Measurements from ENCODE around the gene HMG20A. TPM values are rescaled to one million over a fixed set of nuclear protein-coding genes. Genes with fewer than 3 reads are reported as not detected.

HMG20A gene
- total and polyA plus RNA-seq, 9 of the 15 experiments (the other 6 are each of a cell fraction or from before 2014, with no cell fraction given): 25.0 to 68.1 (median 38.9) TPM

- Histone ChIP-seq H3K4me1 (replicated peaks in 1 of 2; ENCODE audit: control insufficient read depth in 2 of 2, insufficient read depth in 2 of 2, low read length in 2 of 2) (peaks cover 4 to 24% of the 10 kb centered on the region in 2 experiments), H3K27me3 (ENCODE audit: control insufficient read depth in 2 of 2, insufficient read depth in 2 of 2, low read length in 2 of 2) (no peaks in the 10 kb centered on the region), H3K9me1 (ENCODE audit: control insufficient read depth, insufficient read depth, low read length) (no peaks in the 10 kb centered on the region), H3K27ac (ENCODE audit: extremely low read depth, low read depth, low read length) (no peak overlapping the region), H3K4me2 (ENCODE audit: insufficient read depth, low read length) (no peak overlapping the region), H3K36me3 (ENCODE audit: control insufficient read depth, insufficient read depth, low read length) (no peaks in the 10 kb centered on the region; the same call in 2 of the 3 replicates), H3K4me3 (no peak overlapping the region), H3K9me3 (replicated peaks; ENCODE audit: control insufficient read depth, insufficient read depth, low read depth, low read length) (no peaks in the 10 kb centered on the region), H3K79me2 (ENCODE audit: control insufficient read depth, insufficient read depth, low read length) (no peaks in the 10 kb centered on the region), H2AFZ (ENCODE audit: low read depth, low read length) (no peak overlapping the region), H4K20me1 (replicated peaks; ENCODE audit: control insufficient read depth, insufficient read depth, low read length) (no peaks in the 10 kb centered on the region), H3K9ac (ENCODE audit: insufficient read depth in 1 of 2, low read depth in 2 of 2, low read length in 2 of 2) (no peak overlapping the region)
- WGBS (ENCODE audit: insufficient coverage, low coverage, missing lambda C conversion rate): 81% methylated on average over 7 of the region's 7 CpGs
- DNase-seq (ENCODE audit: extremely low read depth in 1 of 4, low spot score in 3 of 4): no peak
- ChIA-PET CTCF (ENCODE audit: low intra/inter-chr PET ratio) (interaction anchor here (3.0 kb wide), 1 partner anchor 387 kb away, joined by 14 read pairs; no protein-coding TSS in a partner anchor), POLR2A (no interaction called here)
- no TSS peak for BruUV-seq (replicated peaks)
- no peak for FAIRE-seq
- intact Hi-C loops (cut with micrococcal nuclease): loop anchor here (5.0 to 10.0 kb wide), 3 partner anchors 73 to 470 kb away; partner anchors contain the start of genes HMG20A and PEAK1
- no peak for ATAC-seq
- in situ Hi-C loops (cut with MboI): loop anchor here (5.0 kb wide), 1 partner anchor 378 kb away; no protein-coding TSS in a partner anchor
- no peak for TF ChIP-seq KLF1 (tag; IDR thresholded peaks at IDR 0.05)
- TF ChIP-seq RNF219 (CRISPR knock-in tag; IDR thresholded peaks at IDR 0.05): no peak
These were observed 74.3 kb downstream of the HMG20A start for GRCh38 chr15:77494964-77495363.
